ENCODE results near the gene PPP1R12A. TPM values are rescaled to one million over a fixed set of nuclear protein-coding genes. Genes with fewer than 3 reads are reported as not detected.
"Not testable (repeated sequence)": the region's sequence is repeated elsewhere in the genome, so short reads cannot be mapped to it uniquely, and the experiment has no call there.

The PPP1R12A gene
- polyA plus RNA-seq, 3 donors = 105 to 127 (median 107) TPM

DNA sequence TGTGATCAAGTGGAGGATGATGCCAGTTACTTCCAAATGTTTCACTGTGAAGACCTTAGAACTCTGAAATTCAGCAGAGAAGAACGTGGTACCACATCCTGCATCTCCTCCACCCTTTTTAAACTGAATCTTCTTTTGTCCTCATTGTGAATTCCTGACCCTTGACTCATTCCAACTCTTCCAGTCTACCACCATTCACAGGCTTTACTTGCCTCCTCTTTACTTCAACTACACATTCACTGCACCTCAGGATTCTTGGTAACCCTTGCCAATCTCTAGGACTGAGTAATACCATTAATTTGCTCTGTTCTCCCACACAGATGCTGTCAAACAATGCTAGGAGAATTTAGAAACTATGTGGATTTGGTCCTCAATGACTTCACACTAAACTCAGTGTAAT lies 37.3 kb downstream of the PPP1R12A start:
- no peak for DNase-seq (ENCODE audit: low read depth in 3 of 3, low spot score in 2 of 3)

DNA sequence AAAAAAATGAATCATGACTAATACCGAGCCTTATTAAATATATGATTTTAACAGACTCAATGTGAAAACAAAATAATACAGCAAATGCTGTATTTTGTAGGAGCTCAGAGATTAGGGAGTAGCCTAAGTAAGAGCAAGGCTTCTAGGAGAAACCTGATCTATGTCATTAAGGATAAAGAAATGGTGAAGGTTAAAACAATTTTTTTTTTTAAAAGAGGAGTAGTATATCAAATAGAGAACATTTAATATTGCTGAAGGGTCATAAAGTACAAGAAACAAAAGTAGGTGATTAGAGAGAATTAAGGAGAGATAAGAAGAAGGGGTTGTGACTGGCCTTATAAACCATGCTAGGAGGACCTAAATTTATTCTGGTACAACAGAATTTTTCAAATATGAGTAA lies 39.1 kb downstream of the PPP1R12A start:
- DNase-seq (ENCODE audit: low read depth in 3 of 3, low spot score in 2 of 3) = no peak

DNA sequence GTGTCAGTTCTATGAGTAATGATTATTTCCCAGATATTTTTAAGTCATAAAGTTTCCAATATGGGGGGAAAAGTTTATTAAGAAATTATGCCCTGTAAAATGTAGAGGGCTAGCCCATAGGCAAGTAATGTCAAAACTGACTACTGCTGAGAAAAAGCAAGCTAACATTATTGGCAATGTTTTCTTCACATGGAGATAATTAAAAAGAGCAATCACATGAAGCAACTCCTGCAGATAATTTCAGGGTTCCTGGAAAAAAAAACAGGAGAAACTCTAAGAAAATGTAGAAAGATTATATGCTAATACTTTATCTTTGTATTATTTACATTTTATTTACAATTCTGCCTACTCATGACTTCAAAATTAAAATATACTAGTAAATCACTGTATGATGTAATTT lies 39.8 kb downstream of the PPP1R12A start:
- DNase-seq (ENCODE audit: low read depth in 3 of 3, low spot score in 2 of 3) = no peak

DNA sequence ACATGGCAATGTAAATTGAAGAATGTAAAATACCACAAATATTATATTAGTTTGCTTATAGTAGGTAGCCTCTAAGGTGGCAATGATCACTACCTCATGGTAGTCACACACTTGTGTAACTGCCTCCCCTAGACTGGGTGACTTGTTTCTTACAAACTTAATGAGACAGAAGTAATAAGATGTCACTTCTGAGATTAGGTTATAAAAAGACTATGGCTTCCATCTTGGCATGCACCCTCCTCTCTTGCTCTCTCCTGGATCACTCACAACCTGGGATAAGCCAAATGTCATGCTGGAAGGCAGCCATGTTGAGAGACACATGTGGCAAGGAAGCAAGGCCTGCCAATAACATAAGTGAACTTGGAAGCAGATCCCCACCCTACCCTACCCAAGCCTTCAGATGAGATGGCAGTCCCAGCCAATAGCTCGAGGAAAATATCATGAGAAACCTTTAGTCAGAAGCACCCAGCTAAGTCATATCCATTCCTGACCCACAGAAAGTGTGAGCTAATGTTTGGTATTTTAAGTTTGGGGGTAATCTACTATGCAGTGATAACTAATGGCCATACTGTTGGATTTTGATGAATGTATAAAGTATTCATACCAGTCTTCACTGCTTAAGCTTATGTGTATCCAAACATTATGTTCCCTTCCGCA lies 43.3 kb downstream of the PPP1R12A start:
- DNase-seq (ENCODE audit: low read depth in 3 of 3, low spot score in 2 of 3) = no peak

DNA sequence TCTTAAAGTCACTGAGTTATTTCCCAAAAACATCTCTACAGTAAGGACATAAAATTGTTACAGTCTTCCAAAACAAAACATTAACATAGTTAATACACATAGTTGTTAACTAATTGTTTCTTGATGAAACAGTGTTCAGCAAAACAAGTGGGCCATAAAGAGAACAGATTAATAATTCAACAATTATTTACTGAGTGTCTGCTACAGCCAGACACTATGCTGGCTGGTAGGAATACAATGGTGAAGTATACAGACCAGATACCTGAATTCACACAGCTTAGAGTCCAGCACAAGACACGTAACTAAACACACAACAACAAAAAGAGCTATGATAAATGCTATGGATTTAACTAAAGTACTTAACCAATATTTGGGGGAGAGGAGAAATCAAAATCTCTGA lies 47.0 kb downstream of the PPP1R12A start:
- DNase-seq (ENCODE audit: low read depth in 3 of 3, low spot score in 2 of 3) = no peak

DNA sequence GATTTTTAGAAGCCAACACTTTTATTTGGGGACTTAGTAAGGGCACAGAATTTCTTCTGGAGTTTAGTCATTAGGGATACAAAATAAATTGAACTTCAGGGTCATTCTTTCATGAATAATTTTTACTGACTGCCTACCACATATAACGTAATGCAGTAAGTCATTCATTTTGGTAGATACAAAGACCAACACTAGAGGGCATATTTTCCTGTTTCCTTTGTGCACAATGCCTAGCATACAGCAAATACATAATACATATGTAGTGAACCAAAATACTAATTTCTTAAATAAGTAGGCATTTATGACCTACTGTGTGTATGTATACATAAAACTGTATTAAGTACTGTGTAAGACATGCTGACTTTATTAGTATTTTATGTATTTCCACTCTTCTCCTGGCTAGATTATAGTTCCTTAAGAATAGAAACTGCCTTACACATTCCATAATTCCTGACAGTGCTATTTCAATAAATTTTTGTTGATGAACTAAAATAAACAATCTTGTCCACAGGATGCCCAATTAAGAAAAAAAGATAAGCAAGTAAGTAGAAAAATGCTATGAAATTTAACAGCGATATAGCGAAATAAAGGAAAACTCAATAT lies 47.9 kb downstream of the PPP1R12A start:
- DNase-seq (ENCODE audit: low read depth in 3 of 3, low spot score in 2 of 3) = no peak

DNA sequence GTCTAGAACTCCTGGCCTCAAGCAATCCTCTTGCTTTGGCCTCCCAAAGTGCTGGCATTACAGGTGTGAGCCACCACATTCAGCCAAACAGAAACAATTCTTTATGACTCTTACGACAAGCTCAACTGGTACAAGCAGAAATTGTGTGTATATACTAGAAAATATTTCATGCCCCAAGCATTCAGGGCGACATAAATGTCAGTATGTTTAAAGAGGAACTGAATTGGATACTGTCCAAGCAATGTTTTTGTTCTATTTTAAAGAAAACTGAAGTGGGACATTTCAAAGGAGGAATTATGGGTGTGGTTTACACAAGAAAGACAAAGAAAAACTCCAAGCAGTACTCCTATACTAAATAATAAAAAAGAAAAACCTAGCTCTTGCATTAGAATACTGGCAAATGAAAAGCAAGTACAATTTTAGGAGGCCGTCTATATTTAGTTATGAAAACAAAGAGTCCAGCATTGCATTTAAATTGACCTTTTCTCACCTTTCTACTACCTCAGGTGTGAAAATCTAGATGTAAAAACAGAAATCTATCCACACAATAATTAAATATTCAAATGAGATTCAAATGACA lies 48.9 kb downstream of the PPP1R12A start:
- DNase-seq (ENCODE audit: low read depth in 3 of 3, low spot score in 2 of 3) = no peak

DNA sequence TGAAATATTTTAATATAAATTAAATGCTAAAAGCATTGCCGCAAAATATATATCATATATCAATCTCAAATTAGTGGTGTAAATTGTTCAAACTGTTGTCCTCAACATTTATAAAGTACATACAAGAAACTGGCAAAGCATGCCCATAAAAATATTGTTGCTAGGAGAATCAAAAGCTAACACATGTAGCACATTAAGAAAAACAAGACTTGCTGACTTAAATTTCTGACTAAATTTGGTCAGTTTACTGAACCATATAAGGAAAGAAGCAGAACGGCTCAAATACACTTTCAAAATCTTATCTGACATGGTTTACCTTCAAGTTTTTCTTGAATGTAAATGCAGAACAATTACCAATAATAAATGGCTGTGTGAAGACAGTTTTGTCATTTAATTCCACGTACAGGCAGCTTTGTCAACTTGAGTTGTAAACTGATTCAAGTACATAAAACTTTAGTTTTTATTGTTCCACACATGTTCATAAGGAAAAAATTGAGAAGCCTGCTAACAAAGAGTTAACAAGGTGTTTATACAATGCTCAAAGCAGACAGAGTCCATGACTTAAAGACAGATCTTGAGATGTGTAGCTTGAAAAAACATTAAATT lies 50.4 kb downstream of the PPP1R12A start:
- DNase-seq (ENCODE audit: low read depth in 3 of 3, low spot score in 2 of 3) = no peak

DNA sequence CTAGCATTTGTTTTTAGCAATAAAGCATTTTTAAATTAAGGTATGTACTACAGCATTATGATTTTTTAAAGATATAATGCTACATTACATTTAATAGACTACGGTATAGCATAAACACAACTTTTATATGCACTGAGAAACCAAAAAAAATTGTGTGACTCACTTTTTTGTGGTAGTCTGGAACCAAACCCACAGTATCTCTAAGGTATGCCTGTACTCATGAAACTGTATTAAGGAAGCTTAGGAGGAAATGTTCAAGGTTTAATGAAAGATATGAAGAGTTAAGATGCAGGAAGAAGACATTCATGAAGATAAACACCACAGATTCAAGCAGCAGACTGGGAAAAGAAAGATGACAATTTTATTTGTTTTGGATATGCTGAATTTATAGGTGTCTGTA lies 51.7 kb downstream of the PPP1R12A start:
- no peak for DNase-seq (ENCODE audit: low read depth in 3 of 3, low spot score in 2 of 3)

DNA sequence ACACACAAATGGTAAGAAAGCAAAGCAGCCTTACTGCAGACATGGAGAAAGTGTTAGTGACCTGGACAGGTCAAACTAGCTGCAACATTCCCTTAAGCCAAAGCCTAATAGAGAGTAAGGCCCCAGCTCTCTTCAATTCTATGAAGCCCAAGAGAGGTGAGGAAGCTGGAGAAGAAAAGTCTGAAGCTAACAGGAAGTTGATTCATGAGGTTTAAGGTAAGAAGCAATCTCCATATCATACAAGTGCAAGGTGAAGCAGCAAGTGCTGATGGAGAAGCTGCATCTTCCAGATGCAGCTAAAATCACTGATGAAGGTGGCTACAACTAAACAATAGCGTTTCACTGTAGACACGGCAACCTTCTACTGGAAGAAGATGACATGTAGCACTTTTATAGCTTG lies 53.5 kb downstream of the PPP1R12A start:
- DNase-seq (ENCODE audit: low read depth in 3 of 3, low spot score in 2 of 3) = no peak

DNA sequence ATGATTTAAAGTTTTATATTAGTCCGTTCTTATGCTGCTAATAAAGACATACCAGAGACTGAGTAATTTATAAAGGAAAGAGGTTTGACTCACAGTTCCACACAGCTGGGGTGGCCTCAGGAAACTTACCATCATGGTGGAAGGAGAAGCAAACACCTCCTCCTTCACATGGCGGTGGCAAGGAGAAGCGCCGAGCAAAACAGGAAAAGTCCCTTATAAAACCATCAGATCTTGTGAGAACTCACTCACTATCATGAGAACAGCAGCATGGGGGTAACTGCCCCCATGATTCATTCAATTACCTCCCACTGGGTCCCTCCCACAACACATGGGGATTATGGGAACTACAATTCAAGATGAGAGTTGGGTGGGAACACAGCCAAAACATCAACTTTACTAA lies 56.4 kb downstream of the PPP1R12A start:
- not testable (repeated sequence) for DNase-seq (ENCODE audit: low read depth in 3 of 3, low spot score in 2 of 3)

DNA sequence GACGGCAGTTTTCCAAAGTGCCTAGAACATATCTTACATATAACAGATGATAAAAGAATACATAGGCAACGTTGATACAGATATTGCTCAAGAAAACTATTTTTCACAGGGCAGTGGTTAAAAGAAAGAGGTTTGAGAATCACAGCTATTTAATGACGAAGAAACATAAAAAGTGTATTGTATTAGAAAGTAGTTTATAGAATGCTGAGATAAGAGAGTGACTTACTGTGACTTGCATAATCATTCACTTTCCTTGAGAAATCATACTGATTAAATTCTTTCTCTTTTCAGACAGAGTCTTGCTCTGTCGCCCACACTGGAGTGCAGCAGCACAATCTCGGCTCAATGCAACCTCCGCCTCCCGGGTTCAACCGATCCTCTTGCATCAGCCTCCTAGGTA lies 57.7 kb downstream of the PPP1R12A start:
- DNase-seq (ENCODE audit: low read depth in 3 of 3, low spot score in 2 of 3) = no peak

DNA sequence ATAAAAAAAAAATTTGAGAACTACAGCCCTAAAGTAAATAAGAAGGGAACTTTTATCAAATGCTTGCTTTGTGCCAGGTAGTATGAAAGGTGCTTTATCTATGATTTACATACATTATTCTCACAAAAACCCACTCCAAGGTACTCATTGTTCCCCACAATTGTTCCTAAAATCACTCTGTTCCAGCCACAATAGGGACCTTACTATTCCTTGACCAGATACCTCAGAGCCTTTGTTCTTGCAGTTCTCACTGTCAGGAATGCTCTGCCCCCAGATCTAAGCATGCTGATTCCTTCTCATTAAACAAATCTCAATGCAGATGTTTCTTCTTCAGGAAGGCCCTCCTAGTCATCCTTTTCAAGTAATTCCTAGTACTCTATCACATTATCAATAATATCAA lies 60.2 kb downstream of the PPP1R12A start:
- no peak for DNase-seq (ENCODE audit: low read depth in 3 of 3, low spot score in 2 of 3)

DNA sequence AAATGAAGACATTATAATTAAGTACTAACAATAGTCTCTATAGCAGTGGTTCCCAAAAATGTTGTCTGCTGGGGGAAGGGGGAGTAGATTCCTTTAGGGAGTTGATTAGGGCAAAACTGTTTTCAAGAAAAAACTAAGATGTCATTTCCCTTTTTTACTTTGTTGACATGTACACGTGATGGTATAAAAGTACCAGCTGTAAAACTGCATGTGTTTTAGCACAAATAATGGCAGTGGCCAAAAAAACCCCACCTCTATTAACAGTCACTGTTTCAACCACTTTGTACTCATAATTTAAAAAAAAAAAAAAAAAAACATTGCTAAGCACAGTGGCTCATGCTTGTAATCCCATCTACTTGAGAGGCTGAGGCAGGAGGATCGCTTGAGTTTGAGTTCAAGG lies 61.7 kb downstream of the PPP1R12A start:
- no peak for DNase-seq (ENCODE audit: low read depth in 3 of 3, low spot score in 2 of 3)

DNA sequence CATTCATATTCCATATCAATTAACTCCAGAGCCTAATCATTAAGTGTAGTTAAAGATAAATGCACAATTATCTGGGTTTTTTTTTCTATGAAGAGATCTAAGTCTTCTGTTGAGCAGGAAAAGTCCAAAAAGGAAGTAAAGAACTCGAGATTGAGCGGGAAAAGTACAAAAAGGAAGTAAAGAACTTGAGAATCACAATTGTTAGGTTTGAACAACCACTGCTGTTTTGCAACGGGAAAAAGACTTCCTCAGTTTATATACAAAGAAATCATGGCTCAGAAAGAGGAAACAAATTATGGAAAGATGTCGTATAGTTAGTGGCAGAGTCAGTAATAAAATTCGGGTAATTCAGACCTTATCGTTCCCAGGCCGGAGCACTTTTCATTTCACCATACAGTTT lies 63.3 kb downstream of the PPP1R12A start:
- DNase-seq (ENCODE audit: low read depth in 3 of 3, low spot score in 2 of 3) = no peak

DNA sequence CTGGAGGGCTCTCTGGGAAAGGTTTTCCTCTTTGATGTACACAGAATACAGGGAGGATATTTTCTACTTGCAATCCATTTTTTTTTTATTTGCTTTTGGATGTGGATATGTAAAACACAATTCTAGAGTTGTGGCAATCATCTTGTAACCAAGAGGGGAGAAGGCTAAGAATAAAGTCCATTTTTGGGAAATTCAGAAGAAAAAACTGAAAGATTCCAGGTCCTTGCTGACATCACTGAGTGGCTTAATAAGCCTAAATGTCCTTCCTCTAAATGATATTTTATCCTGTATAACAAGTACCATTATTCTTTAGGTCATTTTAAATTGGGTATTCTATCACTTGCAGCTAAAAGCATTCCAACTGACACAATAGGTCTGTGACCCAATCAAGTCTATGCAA lies 64.0 kb downstream of the PPP1R12A start:
- DNase-seq (ENCODE audit: low read depth in 3 of 3, low spot score in 2 of 3) = no peak

DNA sequence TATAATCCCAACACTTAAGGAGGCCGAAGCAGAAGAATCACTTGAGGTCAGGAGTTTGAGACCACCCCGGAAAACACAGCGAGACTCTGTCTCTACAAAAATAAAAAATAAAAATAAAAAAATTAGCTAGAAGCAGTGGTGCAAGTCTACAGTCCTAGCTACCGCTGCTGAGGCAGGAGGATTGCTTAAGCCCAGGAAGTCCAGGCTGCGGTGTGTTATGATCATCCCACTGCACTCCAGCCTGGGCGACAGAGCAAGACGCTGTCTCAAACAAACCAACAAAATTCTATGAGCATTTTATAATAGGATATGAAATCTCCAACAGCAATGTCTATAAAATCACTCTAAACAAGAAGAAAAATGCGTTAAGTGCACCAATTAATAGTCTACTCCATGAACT lies 75.3 kb downstream of the PPP1R12A start:
- DNase-seq (ENCODE audit: low read depth in 3 of 3, low spot score in 2 of 3) = no peak

DNA sequence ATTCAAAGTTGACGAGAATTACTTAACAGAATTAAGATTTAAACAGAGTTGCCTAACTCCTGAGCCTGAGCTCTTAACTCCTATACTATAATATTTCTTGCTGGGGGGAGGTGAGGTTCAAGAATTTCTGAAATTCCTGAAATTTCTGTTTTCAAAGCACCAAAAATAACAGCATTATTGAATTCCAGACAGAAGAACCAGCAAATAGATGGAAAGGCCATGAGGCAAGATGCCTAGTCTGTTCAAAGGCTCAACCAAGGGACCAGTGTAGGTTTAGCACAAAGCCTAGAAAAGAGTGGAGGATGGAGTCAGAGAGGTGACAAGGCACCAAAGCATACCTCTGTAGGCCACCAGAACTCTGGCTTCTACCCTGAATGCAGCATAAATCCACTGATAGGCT lies 76.4 kb downstream of the PPP1R12A start:
- no peak for DNase-seq (ENCODE audit: low read depth in 3 of 3, low spot score in 2 of 3)

DNA sequence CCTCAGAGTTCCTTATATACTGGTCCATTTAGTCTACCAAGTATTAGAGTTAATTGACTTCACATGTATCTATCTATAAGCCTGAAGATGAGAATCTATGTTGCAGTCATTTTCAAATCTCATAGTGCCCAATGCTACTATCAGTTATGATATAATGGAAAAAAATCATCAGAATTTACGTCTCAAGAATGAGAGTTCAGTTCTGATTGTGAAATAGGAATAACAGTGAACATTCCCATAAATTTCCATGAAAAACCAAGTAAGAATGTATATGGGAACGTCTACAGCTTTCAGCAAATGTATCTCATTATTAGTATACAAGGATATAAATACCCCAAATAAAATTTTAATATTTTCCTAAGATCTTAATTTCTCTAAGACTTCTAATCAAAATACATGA lies 77.2 kb downstream of the PPP1R12A start:
- DNase-seq (ENCODE audit: low read depth in 3 of 3, low spot score in 2 of 3) = no peak

DNA sequence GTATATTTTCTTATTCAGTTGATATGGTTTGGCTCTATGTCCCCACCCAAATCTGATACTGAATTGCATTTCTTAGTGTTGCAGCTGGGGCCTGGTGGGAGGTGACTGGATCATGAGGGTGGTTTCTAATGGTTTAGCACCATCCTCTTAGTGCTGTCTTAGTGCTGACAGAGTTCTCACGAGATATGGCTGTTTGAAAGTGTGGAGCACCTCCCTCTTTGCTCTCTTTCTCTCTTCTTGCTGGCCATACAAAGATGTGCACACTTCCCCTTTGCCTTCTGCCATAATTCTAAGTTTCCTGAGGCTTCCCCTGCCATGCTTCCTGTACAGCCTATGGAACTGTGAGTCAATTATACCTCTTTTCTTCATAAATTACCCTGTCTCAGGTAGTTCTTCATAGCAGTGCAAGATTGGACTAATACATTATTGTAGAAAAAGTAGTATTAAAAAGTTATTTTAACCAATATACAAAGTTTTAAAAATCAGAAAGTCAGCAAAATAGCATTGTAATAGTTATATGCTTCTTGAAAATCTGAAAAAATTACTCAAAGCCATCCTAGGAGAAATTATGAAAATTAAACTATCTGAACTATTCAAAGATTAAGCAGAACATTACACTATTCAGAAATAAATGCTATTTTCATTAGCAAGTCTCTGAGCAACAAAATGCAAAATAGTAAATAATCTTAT lies 84.1 kb downstream of the PPP1R12A start:
- DNase-seq (ENCODE audit: low read depth in 3 of 3, low spot score in 2 of 3) = no peak

DNA sequence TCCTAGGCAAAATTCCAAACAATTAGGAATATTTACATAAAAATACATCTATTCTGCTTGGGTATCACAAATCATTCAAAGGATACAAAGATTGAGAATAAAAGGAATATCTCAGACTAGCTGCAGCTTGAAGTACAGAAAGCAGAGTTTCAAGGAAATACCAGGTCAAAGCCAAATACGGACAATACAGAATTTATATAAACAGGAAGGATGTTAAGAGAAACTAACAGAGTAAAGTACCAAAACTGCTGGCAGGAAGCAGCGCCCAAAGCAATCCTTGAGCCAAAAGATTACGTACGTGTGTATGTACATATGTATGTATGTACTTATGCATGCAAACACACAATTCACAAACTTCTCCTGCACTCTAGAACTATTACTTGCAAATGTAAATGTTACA lies 86.6 kb downstream of the PPP1R12A start:
- no peak for DNase-seq (ENCODE audit: low read depth in 3 of 3, low spot score in 2 of 3)

DNA sequence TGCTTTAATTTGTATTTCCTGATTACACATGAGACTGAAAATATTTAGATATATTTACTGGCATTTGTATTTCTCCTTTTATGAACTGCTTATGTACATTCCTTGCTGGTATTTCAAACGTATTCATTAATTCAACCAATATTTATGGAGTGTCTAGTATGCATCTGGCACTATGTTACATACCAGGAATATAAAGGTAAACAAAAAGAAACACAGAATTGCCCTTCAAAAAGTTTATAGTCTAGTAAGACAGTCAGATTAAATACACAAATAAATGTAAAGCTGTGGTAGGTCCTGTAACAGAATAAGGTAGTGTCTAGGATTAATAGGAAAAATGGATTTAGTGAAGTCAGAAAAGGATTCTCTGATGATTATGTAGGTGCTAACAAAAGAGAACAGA lies 87.5 kb downstream of the PPP1R12A start:
- no peak for DNase-seq (ENCODE audit: low read depth in 3 of 3, low spot score in 2 of 3)
